ENCODE data around the gene UTP14C. TPM values are rescaled to one million over a fixed set of nuclear protein-coding genes. Genes with fewer than 3 reads are reported as not detected.

UTP14C gene
- total RNA-seq, 2 donors from 2014 or later, result 13.9 to 26.0 TPM

DNA sequence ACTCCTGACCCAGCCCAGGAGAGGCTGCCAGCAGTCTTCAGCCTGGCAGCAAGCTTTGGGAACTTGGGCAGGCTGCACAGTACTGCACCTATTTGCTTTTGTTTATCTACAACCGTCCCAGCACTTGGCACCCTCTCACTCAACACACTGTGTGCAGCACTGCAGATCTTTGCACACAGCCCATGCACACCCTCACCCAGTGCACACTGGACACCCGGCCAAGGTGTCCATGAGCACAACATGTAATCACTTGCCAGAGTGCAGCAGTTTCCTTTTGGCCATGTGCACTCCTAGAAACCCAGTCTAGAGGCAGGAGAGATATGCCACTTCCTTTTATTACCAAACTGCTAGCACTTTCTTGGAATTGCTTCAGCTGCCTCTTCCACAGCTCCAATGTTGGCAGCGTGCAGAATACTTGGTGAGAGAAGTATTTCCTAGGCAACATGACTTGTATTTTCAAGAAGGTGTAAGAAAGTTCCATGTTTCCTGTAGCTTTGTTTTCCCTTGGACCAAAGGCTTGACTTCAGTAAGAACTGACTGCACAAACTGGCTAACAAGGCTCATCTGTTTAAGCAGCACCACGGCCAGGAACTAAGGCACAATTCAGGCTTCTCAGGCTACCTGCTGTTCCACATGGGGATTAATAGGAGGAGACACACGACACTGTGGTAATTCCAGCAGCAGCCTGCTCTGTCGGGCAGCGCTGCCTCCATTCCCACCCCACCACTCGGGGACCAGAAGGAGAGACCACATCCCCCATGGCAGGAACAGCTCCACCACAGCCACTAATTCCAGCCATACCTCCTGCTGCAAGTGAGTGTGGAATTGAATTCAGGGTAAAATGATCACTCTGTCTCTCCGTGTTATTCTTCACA lies 28.6 kb upstream of the UTP14C start:
- no peaks in the 10 kb centered on the region for H3K27me3 ChIP-seq (replicated peaks; ENCODE audit: insufficient read depth)
- no peak for TF ChIP-seq CTCF (IDR thresholded peaks at IDR 0.05)
- H3K4me3 ChIP-seq, result peak overlapping the region; percentile 0
- DNase-seq (ENCODE audit: low spot score) (no peak), ATAC-seq (ENCODE audit: insufficient number of reproducible peaks, low FRiP score, low read depth) (peak; percentile 15)
- H3K27ac ChIP-seq, result peak overlapping the region; percentile 4 to 20
- H3K4me1 ChIP-seq (ENCODE audit: control insufficient read depth in 1 of 2, low read depth in 2 of 2), result peaks cover 7 to 30% of the 10 kb centered on the region in 2 donors
- H3K36me3 ChIP-seq, result no peaks in the 10 kb centered on the region
- H3K9me3 ChIP-seq, result no peaks in the 10 kb centered on the region

GRCh38 chr13:51996641-51997040 lies 27.9 kb upstream of the UTP14C start:
- TF ChIP-seq CTCF (IDR thresholded peaks at IDR 0.05), result no peak

DNA sequence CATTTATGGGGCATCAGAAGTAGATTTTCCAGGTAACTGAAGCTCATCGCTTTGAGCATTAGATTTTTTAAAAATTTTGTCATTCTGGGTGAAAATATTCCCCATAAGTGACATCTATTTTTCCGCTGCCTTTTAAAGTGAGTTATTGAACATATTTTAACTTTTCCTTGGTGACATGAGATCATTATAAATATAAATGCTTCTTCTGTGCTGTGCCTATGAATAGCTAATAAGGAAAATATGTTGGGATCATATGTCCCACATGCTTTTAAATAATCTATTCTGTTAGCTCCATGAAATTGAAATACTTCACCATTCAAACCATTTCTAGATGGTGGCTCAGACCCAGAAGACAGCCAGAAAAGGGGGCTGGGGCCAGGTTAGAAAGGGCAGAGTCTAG lies 27.3 kb upstream of the UTP14C start:
- Histone ChIP-seq H3K9me3 (no peaks in the 10 kb centered on the region), H3K27me3 (replicated peaks; ENCODE audit: insufficient read depth) (no peaks in the 10 kb centered on the region), H3K27ac (no peak overlapping the region), H3K36me3 (no peaks in the 10 kb centered on the region), H3K4me1 (ENCODE audit: control insufficient read depth in 1 of 2, low read depth in 2 of 2) (peaks cover 7 to 30% of the 10 kb centered on the region in 2 donors), H3K4me3 (no peak overlapping the region)
- no peak for TF ChIP-seq CTCF (IDR thresholded peaks at IDR 0.05)
- DNase-seq (ENCODE audit: low spot score) (no peak), ATAC-seq (ENCODE audit: insufficient number of reproducible peaks, low FRiP score, low read depth) (no peak)

More at GRCh38 chr13:51996641-51997040, 27.9 kb upstream of the UTP14C start:
- no peak overlapping the region for H3K4me3 ChIP-seq
- H3K9me3 ChIP-seq, result no peaks in the 10 kb centered on the region
- H3K27ac ChIP-seq, result no peak overlapping the region
- H3K4me1 ChIP-seq (ENCODE audit: control insufficient read depth in 1 of 2, low read depth in 2 of 2), result peaks cover 7 to 30% of the 10 kb centered on the region in 2 donors
- H3K36me3 ChIP-seq, result no peaks in the 10 kb centered on the region
- ATAC-seq (ENCODE audit: insufficient number of reproducible peaks, low FRiP score, low read depth) (no peak), DNase-seq (ENCODE audit: low spot score) (no peak)
- H3K27me3 ChIP-seq (replicated peaks; ENCODE audit: insufficient read depth), result no peaks in the 10 kb centered on the region

GRCh38 chr13:51997641-51998330 lies 26.7 kb upstream of the UTP14C start:
- no peak for TF ChIP-seq CTCF (IDR thresholded peaks at IDR 0.05)
- ATAC-seq (ENCODE audit: insufficient number of reproducible peaks, low FRiP score, low read depth) (no peak), DNase-seq (ENCODE audit: low spot score) (no peak)
- no peak overlapping the region for H3K27ac ChIP-seq
- H3K9me3 ChIP-seq, result no peaks in the 10 kb centered on the region
- no peaks in the 10 kb centered on the region for H3K27me3 ChIP-seq (replicated peaks; ENCODE audit: insufficient read depth)
- no peaks in the 10 kb centered on the region for H3K36me3 ChIP-seq
- no peak overlapping the region for H3K4me3 ChIP-seq
- peaks cover 7 to 30% of the 10 kb centered on the region in 2 donors for H3K4me1 ChIP-seq (ENCODE audit: control insufficient read depth in 1 of 2, low read depth in 2 of 2)
